22Rv1 (cell line): ENCODE data around the gene ZNRF1.

Experiments used
- ZFX ChIP-seq: fragments of 450-650 bp; IDR thresholded peaks from 2 replicates; pipeline ENCODE4 v1.6.1; 2017; ENCODE audit warnings: antibody characterized with exemption, borderline replicate concordance
- TF ChIP-seq, protein P1 (sequence below): fragments of 450-650 bp; IDR thresholded peaks from 2 replicates; pipeline ENCODE4 v1.5.1; 2017; ENCODE audit warnings: mild to moderate bottlenecking

DNA sequence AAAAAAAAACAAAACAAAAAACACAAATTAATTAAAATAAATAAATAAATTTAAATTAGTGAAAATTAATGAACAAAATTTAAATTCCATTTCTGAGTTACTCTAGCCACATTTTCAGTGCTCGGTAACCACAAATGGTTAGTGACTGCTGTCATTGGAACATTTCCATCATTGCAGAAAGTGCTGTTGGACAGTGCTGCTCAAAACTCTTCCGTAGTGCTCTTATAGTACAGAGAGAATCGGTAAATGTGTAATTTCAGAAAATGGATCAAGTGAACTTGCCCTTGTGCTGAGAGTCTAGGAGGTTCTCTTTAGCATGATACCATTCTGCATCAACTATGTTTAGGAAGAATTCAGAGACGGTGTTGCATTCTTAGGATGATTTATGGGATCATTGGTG, 23.7 kb downstream of the ZNRF1 start:
- TF ChIP-seq, protein P1, sequence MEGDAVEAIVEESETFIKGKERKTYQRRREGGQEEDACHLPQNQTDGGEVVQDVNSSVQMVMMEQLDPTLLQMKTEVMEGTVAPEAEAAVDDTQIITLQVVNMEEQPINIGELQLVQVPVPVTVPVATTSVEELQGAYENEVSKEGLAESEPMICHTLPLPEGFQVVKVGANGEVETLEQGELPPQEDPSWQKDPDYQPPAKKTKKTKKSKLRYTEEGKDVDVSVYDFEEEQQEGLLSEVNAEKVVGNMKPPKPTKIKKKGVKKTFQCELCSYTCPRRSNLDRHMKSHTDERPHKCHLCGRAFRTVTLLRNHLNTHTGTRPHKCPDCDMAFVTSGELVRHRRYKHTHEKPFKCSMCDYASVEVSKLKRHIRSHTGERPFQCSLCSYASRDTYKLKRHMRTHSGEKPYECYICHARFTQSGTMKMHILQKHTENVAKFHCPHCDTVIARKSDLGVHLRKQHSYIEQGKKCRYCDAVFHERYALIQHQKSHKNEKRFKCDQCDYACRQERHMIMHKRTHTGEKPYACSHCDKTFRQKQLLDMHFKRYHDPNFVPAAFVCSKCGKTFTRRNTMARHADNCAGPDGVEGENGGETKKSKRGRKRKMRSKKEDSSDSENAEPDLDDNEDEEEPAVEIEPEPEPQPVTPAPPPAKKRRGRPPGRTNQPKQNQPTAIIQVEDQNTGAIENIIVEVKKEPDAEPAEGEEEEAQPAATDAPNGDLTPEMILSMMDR: no peak
- TF ChIP-seq ZFX: no peak
